B cell (primary cell): ENCODE results near the gene PA2G4. TPM values are rescaled to one million over a fixed set of nuclear protein-coding genes. Genes with fewer than 3 reads are reported as not detected.

Experiments used
- ATAC-seq: fragments of 200-7000 bp; cut with Tn5 transposase; one replicate; pipeline ENCODE4 v1.10.0; 2021; ENCODE audit warnings: low read depth, mild to moderate bottlenecking, moderate number of reproducible peaks, moderate library complexity
- CTCF ChIA-PET: fragments of 350-600 bp; sonication (Branson Sonifier 250); formaldehyde crosslinking; loops from one replicate; lab custom pipeline; 2021; ENCODE audit warnings: antibody characterized with exemption, inconsistent platforms; lab: Charles Lee
- POLR2A ChIA-PET: fragments of 350-600 bp; sonication (Branson Sonifier 250); formaldehyde crosslinking; loops from one replicate; lab custom pipeline; 2021; ENCODE audit warnings: antibody characterized with exemption; lab: Charles Lee
- DNase-seq: peaks from one replicate; pipeline ENCODE4 v3.0.0; 2013
- H2AFZ ChIP-seq: 2 replicates; pipeline ENCODE4 v1.6.1; 2012; ENCODE audit warnings: mild to moderate bottlenecking, low read depth, low read length; ENCODE audit not compliant: insufficient read depth, poor library complexity, severe bottlenecking
- H3K27ac ChIP-seq, 2 donors: 1 replicate in 1 of 2; 2 replicates in 1 of 2; pipeline ENCODE4 v1.5.1; 2012 to 2013; ENCODE audit warnings: low read length in 2 of 2, mild to moderate bottlenecking in 2 of 2, moderate library complexity in 1 of 2
- H3K27me3 ChIP-seq, 4 experiments: fragments of 200-600 bp in 1 of 4; sonication (generic) in 1 of 4; replicated peaks in 1 of 4; 1 replicate in 2 of 4; 2 replicates in 2 of 4; pipeline versions ENCODE4 v1.6.1 to v1.7.0; 2013 to 2016; ENCODE audit warnings: low read length in 3 of 4, mild to moderate bottlenecking in 2 of 4, mixed read lengths in 1 of 4, moderate library complexity in 1 of 4; ENCODE audit not compliant: insufficient read depth in 4 of 4, control insufficient read depth in 3 of 4; ENCODE audit errors: control extremely low read depth in 1 of 4
- H3K36me3 ChIP-seq, 2 experiments: replicated peaks in 1 of 2; 1 replicate in 1 of 2; 2 replicates in 1 of 2; pipeline versions ENCODE4 v1.6.1 to v1.7.1; 2013; ENCODE audit warnings: low read length in 1 of 2; ENCODE audit not compliant: insufficient read depth in 2 of 2, control insufficient read depth in 1 of 2; ENCODE audit errors: control extremely low read depth in 1 of 2, extremely low read depth in 1 of 2
- H3K4me1 ChIP-seq, 2 donors: fragments of 200-600 bp in 1 of 2; sonication (generic) in 1 of 2; 1 replicate in 1 of 2; 2 replicates in 1 of 2; pipeline versions ENCODE4 v1.5.1 to v1.6.1; 2013 to 2017; ENCODE audit warnings: low read length in 2 of 2; ENCODE audit not compliant: control insufficient read depth in 2 of 2, insufficient read depth in 2 of 2
- H3K4me2 ChIP-seq: replicated peaks from 2 replicates; pipeline ENCODE3; 2012; ENCODE audit warnings: mild to moderate bottlenecking, low read depth, low read length; ENCODE audit not compliant: poor library complexity, severe bottlenecking
- H3K4me3 ChIP-seq, 5 experiments: fragments of 200-600 bp in 1 of 5; sonication (generic) in 1 of 5; 1 replicate in 3 of 5; 2 replicates in 2 of 5; pipeline versions ENCODE4 v1.5.1 to v1.7.0; 2011 to 2016; ENCODE audit warnings: low read length in 4 of 5, mild to moderate bottlenecking in 4 of 5, low read depth in 2 of 5, control low read depth in 1 of 5, moderate library complexity in 1 of 5; ENCODE audit not compliant: insufficient read depth in 1 of 5; ENCODE audit errors: control extremely low read depth in 1 of 5, extremely low read depth in 1 of 5
- H3K79me2 ChIP-seq: fragments of 200-600 bp; sonication (generic); one replicate; pipeline ENCODE4 v1.6.0; 2016; ENCODE audit warnings: low read length; ENCODE audit not compliant: control insufficient read depth, insufficient read depth
- H3K9ac ChIP-seq: fragments of 200-600 bp; sonication (generic); 2 replicates; pipeline ENCODE4 v1.6.1; 2017; ENCODE audit warnings: mild to moderate bottlenecking, low read length, moderate library complexity
- H3K9me3 ChIP-seq, 3 donors: one replicate each; pipeline versions ENCODE4 v1.6.1 to v1.7.1; 2013; ENCODE audit warnings: low read length in 2 of 3; ENCODE audit not compliant: control insufficient read depth in 2 of 3, insufficient read depth in 1 of 3; ENCODE audit errors: control extremely low read depth in 1 of 3
- H4K20me1 ChIP-seq: 2 replicates; pipeline ENCODE4 v1.6.0; 2012; ENCODE audit warnings: mild to moderate bottlenecking, low read length; ENCODE audit not compliant: insufficient read depth, control insufficient read depth, poor library complexity, severe bottlenecking
- H3K27ac Mint-ChIP-seq: one replicate; pipeline ENCODE4 v1.8.0; 2021; ENCODE audit warnings: mixed read lengths
- H3K27me3 Mint-ChIP-seq: one replicate; pipeline ENCODE4 v1.8.0; 2021; ENCODE audit warnings: mixed read lengths
- H3K4me1 Mint-ChIP-seq: one replicate; pipeline ENCODE4 v1.8.0; 2021; ENCODE audit warnings: mixed read lengths
- H3K4me3 Mint-ChIP-seq: one replicate; pipeline ENCODE4 v1.8.0; 2021; ENCODE audit warnings: mixed read lengths
- H3K9me3 Mint-ChIP-seq: one replicate; pipeline ENCODE4 v1.8.0; 2022; ENCODE audit warnings: mixed read lengths; ENCODE audit not compliant: insufficient read depth
- CTCF ChIP-seq: fragments of 200-600 bp; IDR thresholded peaks from one replicate; pipeline ENCODE4 v1.8.0; 2022; ENCODE audit warnings: antibody characterized with exemption, mild to moderate bottlenecking
- EZH2 ChIP-seq: IDR thresholded peaks from 2 replicates; pipeline ENCODE4 v1.6.1; 2012; ENCODE audit warnings: borderline replicate concordance, low read depth, mild to moderate bottlenecking, moderate library complexity, low read length; ENCODE audit not compliant: insufficient read depth, poor library complexity, severe bottlenecking
- WGBS: methylation state at CpG from one replicate; pipeline ENCODE4 v1.1.5; 2013; ENCODE audit warnings: missing lambda C conversion rate; ENCODE audit not compliant: insufficient coverage; 5-methylcytosine and 5-hydroxymethylcytosine counted together
- intact Hi-C: fragments of 100-400 bp; cut with micrococcal nuclease; formaldehyde crosslinking; loops from one replicate; pipeline ENCODE4 v1.10.0; 2022
- polyA plus RNA-seq: library from polyadenylated mRNA; depleted of rRNA; stranded (reverse); fragments of >200 nt; gene quantifications from 2 replicates; pipeline ENCODE4 v1.2.3, GENCODE V29; 2012
- total RNA-seq, 2 donors: library from RNA; stranded (reverse); fragments of 120-200 nt in 1 of 2; gene quantifications; 1 replicate in 1 of 2; 2 replicates in 1 of 2; pipeline versions ENCODE4 v1.2.3 to v1.2.4, GENCODE V29; 2013 to 2022

The PA2G4 gene
- total and polyA plus RNA-seq, 2 donors (not counting 1 experiment from before 2014, with no cell fraction given): 56.7 to 77.3 TPM

GRCh38 chr12:56061982-56062381 lies 42.4 kb upstream of the PA2G4 start:
- Histone ChIP-seq H2AFZ (no peak overlapping the region), H4K20me1 (no peaks in the 10 kb centered on the region), H3K9me3 (no peaks in the 10 kb centered on the region), H3K9ac (no peak overlapping the region), H3K4me2 (no peak overlapping the region), H3K27ac (no peak overlapping the region), H3K4me3 (no peak overlapping the region), H3K36me3 (no peaks in the 10 kb centered on the region), H3K4me1 (no peaks in the 10 kb centered on the region), H3K27me3 (no peaks in the 10 kb centered on the region), H3K79me2 (no peaks in the 10 kb centered on the region)
- TF ChIP-seq EZH2 (no peak), CTCF (no peak)
- ATAC-seq (no peak), DNase-seq (no peak)
- WGBS: 95% methylated on average over 4 of the region's 5 CpGs
- no peak overlapping the region for H3K4me3 Mint-ChIP-seq
- ChIA-PET POLR2A (no interaction called here), CTCF (interaction anchor here (1.5 kb wide), 1 partner anchor 17 kb away, joined by 4 read pairs; no protein-coding TSS in a partner anchor)
- intact Hi-C loops: no loop called here
- no peak overlapping the region for H3K27ac Mint-ChIP-seq
- H3K9me3 Mint-ChIP-seq: no peaks in the 10 kb centered on the region
- no peaks in the 10 kb centered on the region for H3K4me1 Mint-ChIP-seq
- H3K27me3 Mint-ChIP-seq: peaks cover 3% of the 10 kb centered on the region

DNA sequence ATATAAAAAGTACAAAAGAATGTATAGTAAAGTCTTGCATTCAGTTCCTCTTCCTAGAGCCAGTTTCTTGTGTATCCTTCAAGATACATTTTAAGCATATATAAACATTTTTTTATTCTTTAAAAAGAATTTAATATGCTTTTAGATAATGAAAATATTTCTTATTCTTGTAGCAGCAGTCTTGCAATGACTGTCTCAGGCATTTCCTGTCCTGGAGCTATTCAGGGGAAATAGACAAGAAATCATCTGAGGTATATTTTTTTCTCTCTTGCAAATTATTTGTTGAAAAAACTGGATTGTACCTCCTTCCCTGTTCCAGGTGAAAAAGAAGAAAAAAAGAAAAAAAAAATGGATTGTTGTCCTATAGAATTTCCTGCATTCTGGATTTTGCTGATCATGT lies 41.4 kb upstream of the PA2G4 start:
- H4K20me1 ChIP-seq: no peaks in the 10 kb centered on the region
- H3K4me3 Mint-ChIP-seq: no peak overlapping the region

More for the DNA sequence above, 41.4 kb upstream of the PA2G4 start:
- Histone ChIP-seq H2AFZ (no peak overlapping the region), H3K27me3 (no peaks in the 10 kb centered on the region), H3K4me3 (no peak overlapping the region), H3K9ac (no peak overlapping the region), H3K9me3 (no peaks in the 10 kb centered on the region), H3K36me3 (no peaks in the 10 kb centered on the region), H3K4me1 (no peaks in the 10 kb centered on the region), H3K4me2 (no peak overlapping the region), H3K79me2 (no peaks in the 10 kb centered on the region), H3K27ac (no peak overlapping the region)
- Mint-ChIP-seq H3K9me3 (no peaks in the 10 kb centered on the region), H3K27ac (no peak overlapping the region), H3K27me3 (peaks cover 3% of the 10 kb centered on the region), H3K4me1 (no peaks in the 10 kb centered on the region)
- CTCF ChIA-PET: interaction anchor here (1.5 kb wide), 1 partner anchor 18 kb away, joined by 4 read pairs; no protein-coding TSS in a partner anchor
- POLR2A ChIA-PET: no interaction called here
- intact Hi-C loops: no loop called here
- DNase-seq: no peak
- ATAC-seq: no peak
- TF ChIP-seq EZH2: no peak
- no peak for TF ChIP-seq CTCF
